Measurements from ENCODE around the gene TFDP1. TPM values are rescaled to one million over a fixed set of nuclear protein-coding genes. Genes with fewer than 3 reads are reported as not detected.

The TFDP1 gene
- total and polyA plus RNA-seq, 9 donors = 29.7 to 73.9 (median 59.5) TPM

DNA sequence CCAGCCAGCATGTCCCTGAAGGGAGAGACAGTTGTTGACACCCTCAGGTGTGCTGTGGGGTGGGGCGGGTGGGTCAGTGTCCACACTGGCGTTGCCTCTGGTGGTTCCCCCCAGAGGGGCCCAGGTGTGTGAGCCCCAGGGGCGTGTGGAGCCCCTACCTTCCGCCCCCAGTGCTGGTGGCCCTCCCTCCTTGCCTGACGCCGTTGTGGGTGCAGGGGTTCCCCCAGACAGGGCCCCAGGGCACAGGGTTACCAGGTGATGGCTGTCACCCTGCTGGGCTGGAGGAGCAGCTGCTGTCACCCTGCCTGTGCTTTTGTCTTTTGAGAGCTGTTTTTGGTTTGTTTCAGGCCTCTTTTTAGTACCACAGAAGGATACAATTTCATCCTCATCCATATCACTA lies 46.3 kb downstream of the TFDP1 start:
- Histone ChIP-seq H3K27ac (ENCODE audit: low read length) (no peak overlapping the region), H3K4me3 (ENCODE audit: low read length) (no peak overlapping the region), H3K36me3 (ENCODE audit: control insufficient read depth, insufficient read depth, low read length) (peaks cover 47% of the 10 kb centered on the region), H3K27me3 (ENCODE audit: control insufficient read depth, insufficient read depth, low read length) (no peaks in the 10 kb centered on the region), H3K4me1 (ENCODE audit: control insufficient read depth, insufficient read depth, low read length) (peaks cover 8% of the 10 kb centered on the region), H3K9me3 (replicated peaks; ENCODE audit: control insufficient read depth, low read depth, low read length) (no peaks in the 10 kb centered on the region)
- DNase-seq = no peak
- WGBS (ENCODE audit: insufficient coverage) = 81% methylated on average over 4 of the region's 6 CpGs

DNA sequence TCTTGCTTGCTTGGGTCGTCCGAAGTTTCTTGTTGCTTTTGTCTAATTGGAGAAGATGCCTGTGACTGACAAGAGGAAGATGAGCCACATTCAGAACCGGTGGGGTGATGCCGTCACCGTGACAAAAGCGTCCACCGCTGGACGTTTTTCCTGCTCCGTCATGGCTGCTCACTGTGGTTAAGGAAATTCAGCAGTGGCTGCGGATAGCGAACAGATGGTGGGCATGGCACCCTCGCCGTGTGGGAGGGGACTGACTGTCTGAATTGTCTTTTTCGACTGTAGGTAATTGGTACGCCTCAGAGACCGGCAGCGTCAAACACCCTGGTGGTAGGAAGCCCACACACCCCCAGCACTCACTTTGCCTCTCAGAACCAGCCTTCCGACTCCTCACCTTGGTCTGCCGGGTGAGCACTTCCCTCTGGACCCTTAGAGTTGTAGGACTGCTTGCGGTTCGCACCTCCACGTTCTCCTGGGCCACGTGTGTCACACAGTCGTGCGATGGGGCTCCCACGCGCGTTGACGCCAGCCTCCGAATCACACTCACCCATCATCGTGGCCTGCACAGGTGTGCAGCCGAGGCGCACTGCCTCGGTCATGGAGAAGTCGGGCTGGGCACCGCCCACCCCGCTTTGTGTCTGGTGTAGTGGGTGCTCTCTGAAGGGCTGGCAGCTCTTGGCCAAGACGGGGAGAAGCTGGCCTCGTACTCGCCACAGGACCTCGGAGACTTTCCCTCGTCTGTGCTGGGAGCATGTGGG lies 47.0 kb downstream of the TFDP1 start:
- Histone ChIP-seq H3K27me3 (ENCODE audit: control insufficient read depth, insufficient read depth, low read length) (no peaks in the 10 kb centered on the region), H3K9me3 (replicated peaks; ENCODE audit: control insufficient read depth, low read depth, low read length) (no peaks in the 10 kb centered on the region), H3K4me3 (ENCODE audit: low read length) (no peak overlapping the region), H3K4me1 (ENCODE audit: control insufficient read depth, insufficient read depth, low read length) (peaks cover 5% of the 10 kb centered on the region), H3K36me3 (ENCODE audit: control insufficient read depth, insufficient read depth, low read length) (peaks cover 54% of the 10 kb centered on the region), H3K27ac (ENCODE audit: low read length) (no peak overlapping the region)
- WGBS (ENCODE audit: insufficient coverage) = 91% methylated on average over 36 of the region's 42 CpGs
- no peak for DNase-seq

DNA sequence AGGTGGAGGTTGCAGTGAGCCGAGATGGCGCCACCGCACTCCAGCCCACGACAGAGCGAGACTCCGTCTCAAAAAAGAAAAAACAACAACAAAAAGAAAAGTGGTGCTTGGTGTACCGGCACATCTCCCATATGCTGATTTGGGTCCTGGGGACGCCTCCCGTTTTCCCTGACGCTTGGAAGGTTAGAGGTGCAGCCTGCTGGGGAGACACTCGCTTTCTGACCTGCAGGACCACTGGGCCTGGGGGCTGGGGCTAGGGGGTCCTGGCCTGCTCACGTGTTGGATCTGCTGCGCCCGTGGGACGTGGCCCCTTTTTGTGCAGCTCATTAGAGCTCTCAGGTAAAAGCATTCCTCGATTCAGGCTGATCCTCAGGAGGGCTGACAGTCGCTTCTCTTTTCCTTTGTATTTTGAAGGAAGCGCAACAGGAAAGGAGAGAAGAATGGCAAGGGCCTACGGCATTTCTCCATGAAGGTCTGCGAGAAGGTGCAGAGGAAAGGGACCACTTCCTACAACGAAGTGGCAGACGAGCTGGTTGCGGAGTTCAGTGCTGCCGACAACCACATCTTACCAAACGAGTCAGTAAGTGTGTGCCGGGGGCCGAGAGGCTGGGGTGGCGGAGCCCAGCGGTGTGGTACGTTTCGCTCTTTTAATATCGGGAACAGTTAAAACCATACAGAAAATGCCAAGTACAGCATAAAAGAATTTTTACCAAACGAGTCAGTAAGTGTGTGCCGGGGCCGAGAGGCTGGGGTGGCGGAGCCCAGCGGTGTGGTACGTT lies 48.3 kb downstream of the TFDP1 start:
- no peak overlapping the region for H3K4me3 ChIP-seq (ENCODE audit: low read length)
- 92% methylated on average over 32 of the region's 38 CpGs for WGBS (ENCODE audit: insufficient coverage)
- peaks cover 66% of the 10 kb centered on the region for H3K36me3 ChIP-seq (ENCODE audit: control insufficient read depth, insufficient read depth, low read length)
- no peak for DNase-seq
- H3K4me1 ChIP-seq (ENCODE audit: control insufficient read depth, insufficient read depth, low read length) = peaks cover 5% of the 10 kb centered on the region
- H3K9me3 ChIP-seq (replicated peaks; ENCODE audit: control insufficient read depth, low read depth, low read length) = no peaks in the 10 kb centered on the region
- no peaks in the 10 kb centered on the region for H3K27me3 ChIP-seq (ENCODE audit: control insufficient read depth, insufficient read depth, low read length)
- H3K27ac ChIP-seq (ENCODE audit: low read length) = no peak overlapping the region

DNA sequence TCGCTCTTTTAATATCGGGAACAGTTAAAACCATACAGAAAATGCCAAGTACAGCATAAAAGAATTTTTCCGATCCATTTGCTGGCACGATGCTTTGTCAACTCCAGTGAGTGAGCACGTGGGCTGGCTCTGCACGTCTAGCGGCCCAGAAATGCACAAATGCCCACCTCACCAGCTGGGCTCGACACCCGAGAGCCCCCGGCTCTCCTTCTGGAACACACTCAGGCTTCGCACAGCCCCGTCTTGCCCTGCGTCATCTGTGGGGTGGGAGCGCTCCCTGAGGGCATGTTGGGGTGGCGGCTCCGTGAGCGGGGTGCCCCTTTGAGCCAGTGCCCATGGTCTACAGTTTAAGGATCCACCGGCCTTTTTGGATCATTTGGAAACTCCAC lies 48.9 kb downstream of the TFDP1 start:
- Histone ChIP-seq H3K36me3 (ENCODE audit: control insufficient read depth, insufficient read depth, low read length) (peaks cover 71% of the 10 kb centered on the region), H3K27ac (ENCODE audit: low read length) (no peak overlapping the region), H3K4me3 (ENCODE audit: low read length) (no peak overlapping the region), H3K27me3 (ENCODE audit: control insufficient read depth, insufficient read depth, low read length) (no peaks in the 10 kb centered on the region), H3K4me1 (ENCODE audit: control insufficient read depth, insufficient read depth, low read length) (peaks cover 5% of the 10 kb centered on the region), H3K9me3 (replicated peaks; ENCODE audit: control insufficient read depth, low read depth, low read length) (no peaks in the 10 kb centered on the region)
- 95% methylated on average over 12 of the region's 18 CpGs for whole genome bisulfite sequencing (ENCODE audit: insufficient coverage)
- DNase-seq = no peak

DNA sequence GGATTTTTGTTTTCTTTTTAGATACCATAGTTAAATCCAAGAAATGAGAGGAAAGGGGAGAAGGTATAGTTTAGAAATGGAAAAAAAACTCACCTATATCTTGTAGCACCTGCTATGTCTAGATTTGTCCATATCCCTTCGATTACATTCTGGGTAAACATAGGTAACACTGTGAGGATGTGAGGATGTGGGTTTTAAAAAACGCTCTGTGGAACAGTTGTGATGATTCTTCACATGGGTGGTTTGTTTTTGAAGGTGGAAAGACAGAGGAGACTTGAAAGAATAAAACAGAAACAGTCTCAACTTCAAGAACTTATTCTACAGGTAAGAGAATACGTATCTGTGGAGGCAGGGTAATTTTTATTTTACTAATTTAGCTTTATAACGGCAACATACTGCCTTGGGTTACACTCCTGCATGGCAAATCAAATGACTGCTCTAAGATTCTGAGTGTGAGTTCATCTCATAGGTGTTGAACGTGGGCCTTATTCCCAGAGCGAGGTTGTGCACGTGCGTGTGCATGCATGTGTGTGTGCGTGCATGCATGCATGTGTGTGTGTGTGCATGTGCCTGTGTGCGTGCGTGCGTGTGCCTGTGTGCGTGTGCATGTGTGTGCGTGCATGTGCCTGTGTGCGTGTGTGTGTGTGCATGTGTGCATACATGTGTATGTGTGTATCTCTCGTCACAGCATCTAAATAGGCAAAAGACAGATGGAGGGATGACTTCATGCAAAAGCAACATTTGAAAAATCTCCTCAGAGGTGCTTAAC lies 49.9 kb downstream of the TFDP1 start:
- DNase-seq = no peak
- no peak overlapping the region for H3K27ac ChIP-seq (ENCODE audit: low read length)
- H3K36me3 ChIP-seq (ENCODE audit: control insufficient read depth, insufficient read depth, low read length) = peaks cover 72% of the 10 kb centered on the region
- H3K4me1 ChIP-seq (ENCODE audit: control insufficient read depth, insufficient read depth, low read length) = peaks cover 5% of the 10 kb centered on the region
- no peaks in the 10 kb centered on the region for H3K9me3 ChIP-seq (replicated peaks; ENCODE audit: control insufficient read depth, low read depth, low read length)
- 96% methylated on average over 14 of the region's 16 CpGs for WGBS (ENCODE audit: insufficient coverage)
- no peaks in the 10 kb centered on the region for H3K27me3 ChIP-seq (ENCODE audit: control insufficient read depth, insufficient read depth, low read length)
- H3K4me3 ChIP-seq (ENCODE audit: low read length) = no peak overlapping the region

DNA sequence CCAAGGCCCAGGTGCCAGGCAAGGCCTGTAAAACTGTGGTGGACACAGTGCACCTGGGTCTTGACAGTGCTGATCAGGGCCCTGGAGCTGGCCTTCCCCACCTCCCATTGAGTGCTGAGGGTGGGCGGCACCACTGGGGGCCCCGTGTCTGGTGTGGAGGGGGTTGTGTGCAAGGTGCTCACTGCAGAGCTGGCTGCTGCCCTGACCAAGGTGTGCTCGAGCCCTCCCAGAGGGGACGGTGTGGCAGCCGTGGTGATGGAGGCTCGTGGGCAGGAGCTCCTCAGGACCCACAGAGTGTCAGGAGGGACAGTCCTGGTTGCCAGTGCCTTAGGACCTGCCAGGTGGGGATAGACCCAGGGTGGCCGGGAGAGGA lies 50.5 kb downstream of the TFDP1 start:
- H3K9me3 ChIP-seq (replicated peaks; ENCODE audit: control insufficient read depth, low read depth, low read length) = no peaks in the 10 kb centered on the region
- no peak for DNase-seq
- WGBS (ENCODE audit: insufficient coverage) = 87% methylated on average over 6 of the region's 7 CpGs
- no peak overlapping the region for H3K4me3 ChIP-seq (ENCODE audit: low read length)
- H3K27ac ChIP-seq (ENCODE audit: low read length) = no peak overlapping the region
- H3K27me3 ChIP-seq (ENCODE audit: control insufficient read depth, insufficient read depth, low read length) = no peaks in the 10 kb centered on the region
- peaks cover 5% of the 10 kb centered on the region for H3K4me1 ChIP-seq (ENCODE audit: control insufficient read depth, insufficient read depth, low read length)
- peaks cover 78% of the 10 kb centered on the region for H3K36me3 ChIP-seq (ENCODE audit: control insufficient read depth, insufficient read depth, low read length)

DNA sequence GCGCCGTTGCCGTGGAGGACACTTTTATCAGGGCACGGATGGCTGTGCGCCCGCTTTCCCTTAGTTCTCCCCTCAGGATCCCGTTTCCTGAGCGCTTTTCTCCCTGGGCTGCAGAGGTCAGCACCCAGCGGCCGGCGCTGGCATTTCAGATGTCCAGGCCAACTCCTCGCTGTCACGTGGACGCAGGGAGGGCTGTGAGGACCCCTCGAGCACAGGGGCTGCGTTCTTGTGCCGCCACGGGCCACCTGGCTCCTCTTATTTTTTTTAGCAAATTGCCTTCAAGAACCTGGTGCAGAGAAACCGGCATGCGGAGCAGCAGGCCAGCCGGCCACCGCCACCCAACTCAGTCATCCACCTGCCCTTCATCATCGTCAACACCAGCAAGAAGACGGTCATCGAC lies 51.2 kb downstream of the TFDP1 start:
- Histone ChIP-seq H3K4me1 (ENCODE audit: control insufficient read depth, insufficient read depth, low read length) (peaks cover 5% of the 10 kb centered on the region), H3K27ac (ENCODE audit: low read length) (no peak overlapping the region), H3K4me3 (ENCODE audit: low read length) (no peak overlapping the region), H3K27me3 (ENCODE audit: control insufficient read depth, insufficient read depth, low read length) (no peaks in the 10 kb centered on the region), H3K36me3 (ENCODE audit: control insufficient read depth, insufficient read depth, low read length) (peaks cover 84% of the 10 kb centered on the region), H3K9me3 (replicated peaks; ENCODE audit: control insufficient read depth, low read depth, low read length) (no peaks in the 10 kb centered on the region)
- DNase-seq = no peak
- WGBS (ENCODE audit: insufficient coverage) = 98% methylated on average over 23 of the region's 25 CpGs

DNA sequence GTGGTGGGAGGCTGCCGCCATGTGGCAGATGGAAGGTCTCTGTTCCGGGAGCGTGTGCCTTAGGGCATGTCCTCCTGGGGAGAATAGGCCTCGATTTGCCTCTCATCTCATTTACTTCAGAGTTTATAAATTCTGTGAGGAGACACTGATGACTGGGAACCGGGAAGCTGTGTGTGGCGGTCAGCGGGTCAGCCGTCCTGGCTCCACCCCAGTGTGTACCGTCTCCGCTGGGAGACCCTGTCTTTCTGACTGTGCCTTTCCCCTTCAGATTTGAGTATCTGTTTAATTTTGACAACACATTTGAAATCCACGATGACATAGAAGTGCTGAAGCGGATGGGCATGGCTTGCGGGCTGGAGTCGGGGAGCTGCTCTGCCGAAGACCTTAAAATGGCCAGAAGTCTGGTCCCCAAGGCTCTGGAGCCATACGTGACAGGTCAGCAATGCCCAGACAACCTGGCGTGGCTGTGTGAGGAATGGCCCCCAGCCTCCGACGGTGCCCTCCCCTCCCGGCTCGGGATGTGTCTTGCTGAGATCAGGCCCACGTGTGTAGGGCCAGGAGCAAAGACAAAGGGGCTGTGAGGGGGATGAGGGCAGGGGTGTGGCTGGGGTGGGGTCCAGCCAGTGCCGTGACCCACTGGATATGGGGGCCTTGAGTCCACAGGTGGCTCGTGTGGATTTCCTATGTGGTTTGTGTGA lies 51.9 kb downstream of the TFDP1 start:
- no peaks in the 10 kb centered on the region for H3K27me3 ChIP-seq (ENCODE audit: control insufficient read depth, insufficient read depth, low read length)
- WGBS (ENCODE audit: insufficient coverage) = 90% methylated on average over 19 of the region's 24 CpGs
- no peak for DNase-seq

DNA sequence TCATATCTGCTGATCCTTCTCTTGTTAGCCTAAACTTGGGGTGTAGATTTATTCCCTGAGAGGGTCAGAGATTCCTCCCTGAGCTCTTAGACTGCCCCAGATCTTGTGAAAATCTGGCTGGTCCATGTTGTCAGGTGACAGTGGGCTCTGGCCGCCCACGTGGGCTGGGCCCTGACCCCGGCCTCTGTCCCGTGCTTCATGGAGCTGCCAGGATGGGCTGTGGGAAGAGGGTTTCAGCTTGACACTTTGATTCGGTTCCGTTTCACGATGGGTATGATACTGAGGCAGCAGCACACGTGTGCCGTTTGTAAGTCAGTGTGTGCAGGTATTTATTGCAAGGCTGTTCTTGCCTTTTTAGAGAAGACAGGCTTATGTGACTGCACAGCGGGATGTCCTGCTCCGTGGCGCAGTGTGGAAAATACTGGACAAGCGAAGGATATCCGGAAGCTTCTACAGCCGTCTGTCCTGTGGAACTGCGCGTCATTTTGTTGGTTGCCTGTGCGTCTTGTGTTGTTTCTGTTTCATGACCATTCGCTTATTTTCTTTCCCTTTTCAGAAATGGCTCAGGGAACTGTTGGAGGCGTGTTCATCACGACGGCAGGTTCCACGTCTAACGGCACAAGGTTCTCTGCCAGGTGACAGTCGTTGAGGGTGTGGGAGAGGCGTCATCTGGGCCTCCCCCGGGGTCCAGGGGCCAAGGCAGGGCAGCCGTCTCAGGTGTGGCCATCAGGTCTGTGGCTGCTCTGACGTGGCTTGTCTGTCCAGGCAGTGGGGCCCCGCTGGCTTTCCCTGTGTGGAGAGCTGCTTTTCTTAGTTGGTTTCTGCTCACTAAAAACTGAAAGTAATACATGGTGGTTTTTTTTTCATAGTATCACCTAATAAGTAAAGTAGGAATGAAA lies 53.0 kb downstream of the TFDP1 start:
- Histone ChIP-seq H3K27me3 (ENCODE audit: control insufficient read depth, insufficient read depth, low read length) (no peaks in the 10 kb centered on the region), H3K4me1 (ENCODE audit: control insufficient read depth, insufficient read depth, low read length) (no peaks in the 10 kb centered on the region), H3K4me3 (ENCODE audit: low read length) (no peak overlapping the region), H3K9me3 (replicated peaks; ENCODE audit: control insufficient read depth, low read depth, low read length) (no peaks in the 10 kb centered on the region), H3K36me3 (ENCODE audit: control insufficient read depth, insufficient read depth, low read length) (peaks cover 82% of the 10 kb centered on the region), H3K27ac (ENCODE audit: low read length) (no peak overlapping the region)
- DNase-seq = no peak
- 89% methylated on average over 28 of the region's 30 CpGs for WGBS (ENCODE audit: insufficient coverage)

More for the DNA sequence above, 51.9 kb downstream of the TFDP1 start:
- H3K36me3 ChIP-seq (ENCODE audit: control insufficient read depth, insufficient read depth, low read length) = peaks cover 84% of the 10 kb centered on the region
- H3K4me1 ChIP-seq (ENCODE audit: control insufficient read depth, insufficient read depth, low read length) = peaks cover 5% of the 10 kb centered on the region
- no peak overlapping the region for H3K4me3 ChIP-seq (ENCODE audit: low read length)
- H3K27ac ChIP-seq (ENCODE audit: low read length) = no peak overlapping the region
- no peaks in the 10 kb centered on the region for H3K9me3 ChIP-seq (replicated peaks; ENCODE audit: control insufficient read depth, low read depth, low read length)
